NCI-H1694 (cell line): Measurements from ENCODE around the gene SLC13A4.
"Not testable (repeated sequence)": the region's sequence is repeated elsewhere in the genome, so short reads cannot be mapped to it uniquely, and the experiment has no call there.

Source experiments
- DNase-seq: peaks from one replicate; lab custom pipeline; 2025; lab: John Stamatoyannopoulos, UW

Gene SLC13A4, protein sequence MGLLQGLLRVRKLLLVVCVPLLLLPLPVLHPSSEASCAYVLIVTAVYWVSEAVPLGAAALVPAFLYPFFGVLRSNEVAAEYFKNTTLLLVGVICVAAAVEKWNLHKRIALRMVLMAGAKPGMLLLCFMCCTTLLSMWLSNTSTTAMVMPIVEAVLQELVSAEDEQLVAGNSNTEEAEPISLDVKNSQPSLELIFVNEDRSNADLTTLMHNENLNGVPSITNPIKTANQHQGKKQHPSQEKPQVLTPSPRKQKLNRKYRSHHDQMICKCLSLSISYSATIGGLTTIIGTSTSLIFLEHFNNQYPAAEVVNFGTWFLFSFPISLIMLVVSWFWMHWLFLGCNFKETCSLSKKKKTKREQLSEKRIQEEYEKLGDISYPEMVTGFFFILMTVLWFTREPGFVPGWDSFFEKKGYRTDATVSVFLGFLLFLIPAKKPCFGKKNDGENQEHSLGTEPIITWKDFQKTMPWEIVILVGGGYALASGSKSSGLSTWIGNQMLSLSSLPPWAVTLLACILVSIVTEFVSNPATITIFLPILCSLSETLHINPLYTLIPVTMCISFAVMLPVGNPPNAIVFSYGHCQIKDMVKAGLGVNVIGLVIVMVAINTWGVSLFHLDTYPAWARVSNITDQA

GRCh38 chr7:135728136-135728669 is at the start of gene SLC13A4:
TSS of gene SLC13A4 (minus strand) at chr7:135728186. CDS start at chr7:135727496, 690 bp downstream.
- no peak for DNase-seq

DNA sequence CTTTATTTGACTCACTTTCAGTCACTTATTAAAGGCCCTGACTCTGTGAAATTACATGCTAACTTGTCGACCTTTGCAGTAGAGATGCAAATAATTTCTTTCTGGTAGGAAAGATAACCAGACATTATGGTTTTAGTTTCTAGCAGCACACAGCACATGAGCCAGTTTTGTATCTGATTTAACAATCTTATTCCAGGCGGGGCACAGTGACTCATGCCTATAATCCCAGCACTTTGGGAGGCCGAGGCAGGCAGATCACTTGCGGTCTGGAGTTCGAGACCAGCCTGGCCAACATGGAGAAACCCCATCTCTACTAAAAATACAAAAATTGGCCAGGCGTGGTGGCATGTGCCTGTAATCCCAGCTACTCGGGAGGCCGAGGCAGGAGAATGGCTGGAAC is 47.9 kb upstream of the SLC13A4 start:
- DNase-seq: not testable (repeated sequence)

DNA sequence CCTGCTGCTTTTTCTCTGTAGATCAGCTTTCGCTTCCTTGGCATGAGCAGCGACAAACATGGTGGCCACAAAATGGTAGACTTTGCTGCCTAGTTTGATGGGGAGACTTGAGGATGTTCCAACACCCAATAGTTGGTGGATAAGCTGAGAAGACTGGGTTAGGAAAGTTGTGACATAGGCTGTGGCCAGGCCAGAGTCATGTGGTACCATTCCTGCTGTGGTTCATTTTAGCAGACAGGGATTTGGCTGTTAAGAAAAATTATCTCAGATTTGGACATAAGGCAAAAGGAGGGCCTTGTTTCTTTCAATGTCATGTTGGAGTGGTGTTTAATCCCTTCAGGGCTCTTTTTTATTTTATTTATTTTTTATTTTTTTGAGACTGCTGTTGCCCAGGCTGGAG is 47.2 kb upstream of the SLC13A4 start:
- no peak for DNase-seq

- DNase-seq: peak; percentile 34
These were observed 46.3 kb upstream of the SLC13A4 start for GRCh38 chr7:135774284-135774683.

GRCh38 chr7:135773464-135773863 is 45.5 kb upstream of the SLC13A4 start:
- DNase-seq: peak; percentile 25

GRCh38 chr7:135772639-135773222 is 44.7 kb upstream of the SLC13A4 start:
- DNase-seq: peak; percentile 60

DNA sequence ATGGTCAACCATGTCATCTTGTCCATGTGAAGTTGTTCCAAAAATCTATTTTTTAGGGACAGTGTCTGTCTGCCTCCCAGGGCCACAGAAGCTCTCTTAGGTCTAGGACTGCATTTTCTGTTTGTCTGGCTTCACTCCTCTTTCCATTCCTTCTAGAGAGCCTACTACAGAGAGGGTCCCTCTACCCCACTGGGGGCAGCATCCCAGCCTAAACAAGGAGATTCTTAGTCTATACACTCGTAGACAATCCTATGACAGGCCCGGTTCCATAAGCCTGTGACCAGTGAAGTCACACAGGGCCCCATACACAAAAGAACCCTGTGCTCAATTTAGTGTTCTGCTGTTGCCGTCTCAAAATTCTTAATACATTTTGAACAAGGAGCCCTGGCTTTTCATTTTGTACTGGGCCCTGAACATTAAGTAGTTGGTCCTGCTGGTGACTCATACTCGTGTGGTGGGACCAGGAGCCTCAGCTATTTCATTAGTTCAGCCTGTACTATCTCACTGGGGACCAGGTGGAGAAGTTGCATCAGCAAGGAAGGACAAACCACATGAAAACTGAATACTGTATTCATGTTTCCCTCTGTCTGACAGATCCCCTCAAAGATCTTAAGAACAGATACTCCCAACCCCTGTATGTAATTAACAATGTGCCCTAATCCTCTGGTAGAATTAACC is 44.1 kb upstream of the SLC13A4 start:
- DNase-seq: no peak

- DNase-seq: no peak
These were observed 43.1 kb upstream of the SLC13A4 start for GRCh38 chr7:135771051-135771450.

- DNase-seq: no peak
These were observed 42.2 kb upstream of the SLC13A4 start for GRCh38 chr7:135770139-135770710.

DNA sequence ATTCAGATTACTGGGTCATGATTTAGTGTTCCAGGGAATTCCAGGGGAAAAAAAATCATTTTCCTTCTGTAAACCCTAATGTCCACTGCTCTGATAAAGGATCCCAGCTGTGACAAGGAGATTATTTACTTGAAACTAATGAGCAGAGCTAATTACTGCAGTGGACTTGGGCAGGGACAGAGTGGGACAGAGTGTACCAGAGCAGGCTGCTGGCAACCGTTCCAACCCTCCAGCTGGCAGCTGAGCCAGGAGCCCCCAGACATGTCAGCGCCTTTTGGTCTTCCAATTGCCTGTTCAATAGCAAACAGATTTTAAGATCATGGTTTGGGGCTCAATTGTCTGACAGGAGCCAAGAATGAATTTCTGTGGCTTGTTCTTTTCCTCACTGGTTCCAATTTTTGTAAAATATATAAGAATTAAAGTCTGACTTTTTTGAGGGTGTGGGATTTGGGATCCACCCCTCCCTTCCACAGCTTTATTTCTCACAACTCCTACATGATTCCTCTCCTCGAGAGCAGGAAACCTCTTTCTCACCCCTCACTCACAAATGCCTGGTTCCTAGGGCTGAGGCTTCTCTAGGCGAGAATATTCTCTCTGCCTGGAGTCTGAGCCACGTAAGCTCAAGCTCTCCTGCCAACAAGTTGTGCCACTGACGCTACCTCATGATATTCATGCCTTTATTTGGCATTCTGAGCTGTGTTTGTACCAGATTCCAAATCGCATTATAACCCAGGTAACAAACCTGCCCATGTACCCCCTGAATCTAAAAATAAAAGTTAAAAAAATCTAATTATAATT is 41.2 kb upstream of the SLC13A4 start:
- no peak for DNase-seq

- DNase-seq: no peak
These were observed 40.5 kb upstream of the SLC13A4 start for GRCh38 chr7:135768467-135768866.

GRCh38 chr7:135768064-135768463 is 40.1 kb upstream of the SLC13A4 start:
- no peak for DNase-seq

GRCh38 chr7:135763261-135763660 is 35.3 kb upstream of the SLC13A4 start:
- no peak for DNase-seq

DNA sequence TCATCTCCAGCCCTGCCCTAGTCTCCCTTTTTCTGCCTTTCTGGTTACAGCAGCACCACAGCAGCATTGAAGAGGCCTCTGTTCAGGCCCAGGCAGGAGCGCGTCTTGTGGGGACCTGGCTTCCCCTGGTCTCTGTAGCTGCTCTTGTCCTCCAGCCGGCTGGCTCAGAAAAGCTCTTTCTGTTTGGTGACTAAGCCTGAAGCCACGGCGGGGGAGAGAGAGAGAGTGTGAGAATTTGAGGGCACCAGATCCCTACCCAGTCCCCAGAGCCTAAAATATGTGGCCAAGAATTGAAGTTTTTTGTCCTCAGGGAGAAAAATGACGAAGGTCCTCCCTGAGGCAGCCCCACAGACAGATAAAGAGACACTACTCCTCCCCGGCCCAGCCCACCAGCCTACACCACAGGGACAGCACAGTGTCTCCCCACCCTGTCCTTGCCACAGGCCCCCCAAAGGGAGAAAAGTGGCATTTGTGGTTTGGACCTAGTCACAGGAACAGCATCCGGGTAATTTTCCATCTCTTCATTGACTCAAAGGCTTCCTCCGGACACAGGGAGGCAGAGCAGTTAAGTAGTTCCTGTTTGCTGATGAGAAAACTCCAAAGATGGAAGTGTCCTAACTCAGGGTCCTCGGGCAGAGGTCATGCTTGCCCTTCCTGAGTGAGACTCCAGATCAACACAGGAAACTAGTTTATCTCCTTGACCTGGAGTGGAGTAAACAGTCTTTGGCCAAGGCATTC is 33.9 kb upstream of the SLC13A4 start:
- no peak for DNase-seq

DNA sequence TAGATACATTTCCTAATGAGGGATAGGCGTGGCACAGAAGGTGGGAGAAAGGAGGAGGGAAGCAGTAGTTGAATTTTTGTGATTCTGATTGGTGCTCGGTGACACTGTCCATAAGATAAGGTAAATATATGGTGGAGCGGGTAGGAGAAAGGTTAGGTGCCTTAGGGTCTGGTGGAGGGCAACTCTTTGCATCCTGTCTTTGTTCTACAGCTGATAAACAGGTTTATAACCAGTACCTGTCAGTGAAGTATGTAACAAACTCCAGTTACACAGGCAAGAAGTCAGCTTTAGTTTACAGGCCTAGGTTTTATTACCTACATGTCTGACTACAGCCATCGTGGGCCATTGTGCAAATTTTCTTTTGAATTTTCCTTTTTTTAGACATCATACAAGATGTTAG is 31.5 kb upstream of the SLC13A4 start:
- no peak for DNase-seq

GRCh38 chr7:135758531-135758932 is 30.5 kb upstream of the SLC13A4 start:
- no peak for DNase-seq

DNA sequence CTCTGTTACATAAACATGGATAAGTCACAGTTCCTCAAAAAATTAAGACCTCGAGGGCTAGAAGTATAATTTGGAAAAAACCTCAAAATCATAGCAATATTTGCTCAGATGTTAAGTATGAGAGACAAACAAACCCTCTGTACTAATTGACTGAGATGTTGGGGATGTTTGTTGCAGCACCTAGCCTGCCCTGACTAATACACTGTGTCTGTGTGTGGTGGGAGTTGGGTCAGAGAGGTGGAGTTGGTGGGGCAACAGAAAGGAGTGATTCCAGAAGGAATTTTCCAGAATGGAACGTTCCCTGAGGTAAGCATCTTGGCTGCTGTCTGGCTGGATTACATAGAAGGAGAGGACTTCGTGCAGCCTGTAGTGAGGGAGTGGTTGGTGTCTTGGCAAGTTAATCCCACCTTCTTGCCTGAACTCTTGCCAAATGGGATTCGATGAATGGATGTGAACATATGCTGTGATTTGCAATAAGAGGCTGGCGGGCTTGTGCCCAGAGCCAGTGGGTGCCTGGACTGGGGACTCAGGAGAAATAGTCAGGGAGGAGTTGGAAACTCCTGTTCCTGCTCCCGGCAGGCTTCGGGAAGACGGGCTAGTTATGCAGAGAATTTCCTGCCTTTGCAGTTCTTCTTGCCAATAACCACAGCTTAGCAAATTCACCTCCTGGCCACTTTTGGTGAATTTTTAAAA is 29.9 kb upstream of the SLC13A4 start:
- no peak for DNase-seq

GRCh38 chr7:135756191-135756590 is 28.2 kb upstream of the SLC13A4 start:
- no peak for DNase-seq

DNA sequence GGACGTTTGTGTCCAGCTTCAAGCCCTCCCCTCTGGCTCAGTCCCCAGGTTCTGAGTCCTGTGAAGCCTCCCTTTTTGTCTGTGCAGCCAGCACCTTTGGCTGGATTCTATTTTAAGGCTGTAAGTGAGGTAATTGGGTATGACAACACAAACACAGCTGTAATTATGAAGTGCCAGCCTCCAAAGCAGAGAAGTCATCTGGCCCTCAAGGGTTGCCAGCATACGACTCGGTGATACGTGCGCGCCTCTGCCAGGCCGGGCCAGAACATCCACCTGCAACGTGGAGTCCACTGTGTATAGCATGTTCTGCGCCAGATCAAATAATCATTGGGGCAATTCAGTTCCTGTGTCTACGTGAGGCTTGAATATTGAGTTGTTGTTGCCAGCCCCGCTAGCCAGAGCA is 27.4 kb upstream of the SLC13A4 start:
- peak; percentile 4 for DNase-seq
